A673 (cell line): ENCODE results near the gene SNRNP70. TPM values are rescaled to one million over a fixed set of nuclear protein-coding genes. Genes with fewer than 3 reads are reported as not detected.
"Not testable (repeated sequence)": the region's sequence is repeated elsewhere in the genome, so short reads cannot be mapped to it uniquely, and the experiment has no call there.

Experiments
- BruUV-seq: library from RNA; stranded (reverse); fragments of 400-500 nt; replicated peaks from 2 replicates; lab custom pipeline; 2021; lab: Mats Ljungman, UMichigan
- CTCF ChIA-PET: fragments of 300-600 bp; sonication (Branson Sonifier 250); formaldehyde crosslinking; loops from one replicate; lab custom pipeline; 2022; ENCODE audit warnings: antibody characterized with exemption; lab: Charles Lee
- POLR2A ChIA-PET: fragments of 300-600 bp; sonication (Branson Sonifier 250); formaldehyde crosslinking; loops from one replicate; lab custom pipeline; 2022; ENCODE audit warnings: antibody characterized with exemption; ENCODE audit not compliant: low non-redundant PET; lab: Charles Lee
- DNase-seq: peaks from one replicate; pipeline ENCODE4 v3.0.0-alpha.2; 2015; ENCODE audit warnings: low spot score
- H3K27ac ChIP-seq: fragments of 200-600 bp; sonication (generic); 2 replicates; pipeline ENCODE4 v1.5.1; 2016; ENCODE audit warnings: mixed run types, low read depth, mild to moderate bottlenecking, mixed read lengths, antibody characterized with exemption, low read length; ENCODE audit not compliant: poor library complexity, severe bottlenecking
- H3K27me3 ChIP-seq: fragments of 200-600 bp; sonication (generic); replicated peaks from 2 replicates; pipeline ENCODE4 v1.6.1; 2017; ENCODE audit warnings: mixed run types, low read depth, mild to moderate bottlenecking, mixed read lengths, antibody characterized with exemption, low read length; ENCODE audit not compliant: insufficient read depth, poor library complexity
- H3K36me3 ChIP-seq: fragments of 200-600 bp; sonication (generic); 2 replicates; pipeline ENCODE4 v1.6.1; 2016; ENCODE audit warnings: mixed run types, mild to moderate bottlenecking, mixed read lengths, antibody characterized with exemption, low read length; ENCODE audit not compliant: insufficient read depth, poor library complexity, severe bottlenecking
- H3K4me1 ChIP-seq: fragments of 200-600 bp; sonication (generic); 2 replicates; pipeline ENCODE4 v1.6.1; 2017; ENCODE audit warnings: mixed run types, mild to moderate bottlenecking, mixed read lengths, antibody characterized with exemption, low read length; ENCODE audit not compliant: insufficient read depth, poor library complexity, severe bottlenecking
- H3K4me3 ChIP-seq: fragments of 200-600 bp; sonication (generic); 2 replicates; pipeline ENCODE4 v1.5.1; 2016; ENCODE audit warnings: low read depth, mixed run types, mild to moderate bottlenecking, mixed read lengths, low read length; ENCODE audit not compliant: poor library complexity, severe bottlenecking
- H3K9me3 ChIP-seq: fragments of 200-600 bp; sonication (generic); 2 replicates; pipeline ENCODE4 v1.6.1; 2016; ENCODE audit warnings: mixed run types, low read depth, mild to moderate bottlenecking, mixed read lengths, antibody characterized with exemption, low read length; ENCODE audit not compliant: poor library complexity, severe bottlenecking
- CTCF ChIP-seq: fragments of 300-800, 200-600 bp; sonication (generic); conservative IDR thresholded peaks from 2 replicates; pipeline ENCODE4 v1.5.1; 2017; ENCODE audit warnings: low read depth, mild to moderate bottlenecking, antibody characterized with exemption, low read length, moderate library complexity, mixed read lengths
- EZH2 ChIP-seq: fragments of 200-600 bp; sonication (generic); IDR thresholded peaks from 2 replicates; pipeline ENCODE4 v1.6.1; 2017; ENCODE audit warnings: borderline replicate concordance, low read depth, mild to moderate bottlenecking, mixed read lengths, antibody characterized with exemption, low read length; ENCODE audit not compliant: poor library complexity, severe bottlenecking
- intact Hi-C: fragments of 100-400 bp; cut with micrococcal nuclease; formaldehyde crosslinking; loops from one replicate; pipeline ENCODE4 v1.10.0; 2022; ENCODE audit not compliant: unreplicated experiment
- total RNA-seq: library from RNA; stranded (reverse); gene quantifications from 2 replicates; pipeline ENCODE4 v1.2.3, GENCODE V29; 2021

Gene SNRNP70
- total RNA-seq, 1 experiment from 2014 or later: 295 TPM

- ChIA-PET CTCF (interaction anchor here (1.5 kb wide), 1 partner anchor 27 kb away, joined by 4 read pairs; no protein-coding TSS in a partner anchor), POLR2A (interaction anchor here (0.6 to 0.8 kb wide), 2 partner anchors 20 to 29 kb away, joined by 5 to 7 read pairs; no protein-coding TSS in a partner anchor)
- BruUV-seq: no TSS peak
- Histone ChIP-seq H3K27me3 (no peaks in the 10 kb centered on the region), H3K4me1 (peaks cover 11% of the 10 kb centered on the region), H3K4me3 (peak within 1 kb of the TSS; percentile 79), H3K27ac (peak within 1 kb of the TSS; percentile 97), H3K9me3 (no peaks in the 10 kb centered on the region), H3K36me3 (no peaks in the 10 kb centered on the region)
- intact Hi-C loops: no loop called here
- peak; percentile 42 for DNase-seq
- TF ChIP-seq CTCF (no peak), EZH2 (no peak)
Measured at GRCh38 chr19:49119411-49120324, 34.4 kb downstream of the SNRNP70 start, which contains the start of gene PPFIA3. Gene PPFIA3 (plus strand): TSS chr19:49119544. CDS start chr19:49127874, 8,330 bp downstream.

GRCh38 chr19:49120325-49120683 lies 35.1 kb downstream of the SNRNP70 start:
- Histone ChIP-seq H3K27me3 (no peaks in the 10 kb centered on the region), H3K4me3 (peak overlapping the region; percentile 79), H3K27ac (peak overlapping the region; percentile 97), H3K36me3 (no peaks in the 10 kb centered on the region), H3K9me3 (no peaks in the 10 kb centered on the region), H3K4me1 (peaks cover 11% of the 10 kb centered on the region)
- intact Hi-C loops: no loop called here
- ChIA-PET POLR2A (no interaction called here), CTCF (interaction anchor here (1.5 kb wide), 1 partner anchor 26 kb away, joined by 4 read pairs; no protein-coding TSS in a partner anchor)
- no TSS peak for BruUV-seq
- DNase-seq: no peak
- TF ChIP-seq EZH2: no peak
- TF ChIP-seq CTCF: no peak

GRCh38 chr19:49120868-49121267 lies 35.6 kb downstream of the SNRNP70 start:
- Histone ChIP-seq H3K4me1 (peaks cover 11% of the 10 kb centered on the region), H3K27ac (no peak overlapping the region), H3K27me3 (no peaks in the 10 kb centered on the region), H3K9me3 (no peaks in the 10 kb centered on the region), H3K4me3 (no peak overlapping the region), H3K36me3 (no peaks in the 10 kb centered on the region)
- intact Hi-C loops: no loop called here
- no TSS peak for BruUV-seq
- CTCF ChIA-PET: interaction anchor here (1.5 kb wide), 1 partner anchor 26 kb away, joined by 4 read pairs; no protein-coding TSS in a partner anchor
- POLR2A ChIA-PET: no interaction called here
- DNase-seq: no peak
- TF ChIP-seq CTCF (no peak), EZH2 (no peak)

- POLR2A ChIA-PET, H3K36me3 ChIP-seq, BruUV-seq, H3K27me3 ChIP-seq, DNase-seq, H3K27ac ChIP-seq, H3K4me3 ChIP-seq, intact Hi-C loops, H3K9me3 ChIP-seq: not testable (repeated sequence)
- CTCF ChIA-PET: interaction anchor here (0.6 kb wide), 1 partner anchor 135 kb away, joined by 3 read pairs; no protein-coding TSS in a partner anchor
- peaks cover 11% of the 10 kb centered on the region for H3K4me1 ChIP-seq
Measured at GRCh38 chr19:49121841-49122240, 36.6 kb downstream of the SNRNP70 start.

- peaks cover 11% of the 10 kb centered on the region for H3K4me1 ChIP-seq
- POLR2A ChIA-PET, H3K4me3 ChIP-seq, intact Hi-C loops, H3K27me3 ChIP-seq, H3K27ac ChIP-seq, BruUV-seq, DNase-seq, H3K36me3 ChIP-seq, H3K9me3 ChIP-seq: not testable (repeated sequence)
- CTCF ChIA-PET: interaction anchor here (0.5 to 0.7 kb wide), 2 partner anchors 39 to 382 kb away, joined by 4 to 9 read pairs; no protein-coding TSS in a partner anchor
Measured at GRCh38 chr19:49123285-49123684, 38.0 kb downstream of the SNRNP70 start.
